ENCODE measurements around the gene TENM3. TPM values are rescaled to one million over a fixed set of nuclear protein-coding genes. Genes with fewer than 3 reads are reported as not detected.

The TENM3 gene
- total RNA-seq, 2 experiments from 2014 or later, result not detected

GRCh38 chr4:182429896-182430295, 186.7 kb downstream of the TENM3 start:
- no peak overlapping the region for H3K4me3 Mint-ChIP-seq
- ChIA-PET POLR2A (no interaction called here), CTCF (no interaction called here)
- ATAC-seq (no peak), DNase-seq (no peak)
- H3K27ac Mint-ChIP-seq, result no peak overlapping the region
- H3K4me1 Mint-ChIP-seq (ENCODE audit: low read depth), result no peaks in the 10 kb centered on the region
- H3K9me3 Mint-ChIP-seq (ENCODE audit: insufficient read depth), result no peaks in the 10 kb centered on the region
- H3K36me3 Mint-ChIP-seq (ENCODE audit: low read depth), result no peaks in the 10 kb centered on the region
- no peaks in the 10 kb centered on the region for H3K27me3 Mint-ChIP-seq (ENCODE audit: low read depth)

GRCh38 chr4:182432819-182433218, 189.6 kb downstream of the TENM3 start:
- Mint-ChIP-seq H3K36me3 (ENCODE audit: low read depth) (no peaks in the 10 kb centered on the region), H3K4me3 (no peak overlapping the region), H3K27ac (no peak overlapping the region), H3K9me3 (ENCODE audit: insufficient read depth) (no peaks in the 10 kb centered on the region), H3K4me1 (ENCODE audit: low read depth) (no peaks in the 10 kb centered on the region), H3K27me3 (ENCODE audit: low read depth) (no peaks in the 10 kb centered on the region)
- CTCF ChIA-PET, result no interaction called here
- DNase-seq (no peak), ATAC-seq (no peak)
- POLR2A ChIA-PET, result no interaction called here

- DNase-seq, result no peak
- Mint-ChIP-seq H3K4me3 (no peak overlapping the region), H3K27me3 (ENCODE audit: low read depth) (no peaks in the 10 kb centered on the region), H3K4me1 (ENCODE audit: low read depth) (no peaks in the 10 kb centered on the region), H3K9me3 (ENCODE audit: insufficient read depth) (no peaks in the 10 kb centered on the region), H3K36me3 (ENCODE audit: low read depth) (no peaks in the 10 kb centered on the region), H3K27ac (no peak overlapping the region)
- POLR2A ChIA-PET, result no interaction called here
- CTCF ChIA-PET, result no interaction called here
- ATAC-seq, result no peak
These were observed 191.5 kb downstream of the TENM3 start for GRCh38 chr4:182434720-182435119.

GRCh38 chr4:182435401-182435800, 192.2 kb downstream of the TENM3 start:
- no peaks in the 10 kb centered on the region for H3K36me3 Mint-ChIP-seq (ENCODE audit: low read depth)
- ATAC-seq, result no peak
- H3K9me3 Mint-ChIP-seq (ENCODE audit: insufficient read depth), result no peaks in the 10 kb centered on the region
- DNase-seq, result no peak
- H3K4me3 Mint-ChIP-seq, result no peak overlapping the region
- H3K4me1 Mint-ChIP-seq (ENCODE audit: low read depth), result no peaks in the 10 kb centered on the region
- no peaks in the 10 kb centered on the region for H3K27me3 Mint-ChIP-seq (ENCODE audit: low read depth)
- ChIA-PET POLR2A (no interaction called here), CTCF (no interaction called here)
- no peak overlapping the region for H3K27ac Mint-ChIP-seq

GRCh38 chr4:182443070-182443469, 199.9 kb downstream of the TENM3 start:
- CTCF ChIA-PET, result no interaction called here
- Mint-ChIP-seq H3K36me3 (ENCODE audit: low read depth) (peaks cover 3% of the 10 kb centered on the region), H3K4me1 (ENCODE audit: low read depth) (peaks cover 2% of the 10 kb centered on the region), H3K27me3 (ENCODE audit: low read depth) (peaks cover 22% of the 10 kb centered on the region), H3K27ac (no peak overlapping the region), H3K4me3 (no peak overlapping the region), H3K9me3 (ENCODE audit: insufficient read depth) (no peaks in the 10 kb centered on the region)
- POLR2A ChIA-PET, result no interaction called here
- ATAC-seq, result no peak
- no peak for DNase-seq

GRCh38 chr4:182447767-182448280, 204.6 kb downstream of the TENM3 start:
- ChIA-PET CTCF (no interaction called here), POLR2A (no interaction called here)
- H3K4me1 Mint-ChIP-seq (ENCODE audit: low read depth), result peaks cover 13% of the 10 kb centered on the region
- H3K27ac Mint-ChIP-seq, result no peak overlapping the region
- ATAC-seq, result no peak
- DNase-seq, result no peak
- H3K36me3 Mint-ChIP-seq (ENCODE audit: low read depth), result peaks cover 3% of the 10 kb centered on the region
- peaks cover 49% of the 10 kb centered on the region for H3K27me3 Mint-ChIP-seq (ENCODE audit: low read depth)
- no peak overlapping the region for H3K4me3 Mint-ChIP-seq
- H3K9me3 Mint-ChIP-seq (ENCODE audit: insufficient read depth), result no peaks in the 10 kb centered on the region

GRCh38 chr4:182448281-182449151, 205.3 kb downstream of the TENM3 start:
- no peaks in the 10 kb centered on the region for H3K9me3 Mint-ChIP-seq (ENCODE audit: insufficient read depth)
- POLR2A ChIA-PET, result no interaction called here
- no peak overlapping the region for H3K27ac Mint-ChIP-seq
- ATAC-seq (peak; percentile 89), DNase-seq (peak; percentile 35)
- H3K4me1 Mint-ChIP-seq (ENCODE audit: low read depth), result peaks cover 13% of the 10 kb centered on the region
- peaks cover 46% of the 10 kb centered on the region for H3K27me3 Mint-ChIP-seq (ENCODE audit: low read depth)
- peaks cover 3% of the 10 kb centered on the region for H3K36me3 Mint-ChIP-seq (ENCODE audit: low read depth)
- H3K4me3 Mint-ChIP-seq, result no peak overlapping the region
- CTCF ChIA-PET, result no interaction called here

GRCh38 chr4:182449186-182449929, 206.2 kb downstream of the TENM3 start:
- no peak for ATAC-seq
- no peak overlapping the region for H3K27ac Mint-ChIP-seq
- DNase-seq, result no peak
- H3K27me3 Mint-ChIP-seq (ENCODE audit: low read depth), result peaks cover 45% of the 10 kb centered on the region
- ChIA-PET POLR2A (no interaction called here), CTCF (no interaction called here)
- peaks cover 3% of the 10 kb centered on the region for H3K36me3 Mint-ChIP-seq (ENCODE audit: low read depth)
- no peaks in the 10 kb centered on the region for H3K9me3 Mint-ChIP-seq (ENCODE audit: insufficient read depth)
- peak overlapping the region; percentile 45 for H3K4me3 Mint-ChIP-seq
- peaks cover 13% of the 10 kb centered on the region for H3K4me1 Mint-ChIP-seq (ENCODE audit: low read depth)

GRCh38 chr4:182449930-182450439, 206.8 kb downstream of the TENM3 start:
- no peak for DNase-seq
- POLR2A ChIA-PET, result no interaction called here
- Mint-ChIP-seq H3K36me3 (ENCODE audit: low read depth) (peaks cover 3% of the 10 kb centered on the region), H3K27ac (no peak overlapping the region), H3K27me3 (ENCODE audit: low read depth) (peaks cover 45% of the 10 kb centered on the region), H3K9me3 (ENCODE audit: insufficient read depth) (no peaks in the 10 kb centered on the region), H3K4me1 (ENCODE audit: low read depth) (peaks cover 13% of the 10 kb centered on the region), H3K4me3 (no peak overlapping the region)
- no peak for ATAC-seq
- CTCF ChIA-PET, result no interaction called here

GRCh38 chr4:182451441-182451840, 208.2 kb downstream of the TENM3 start:
- ChIA-PET POLR2A (no interaction called here), CTCF (no interaction called here)
- no peaks in the 10 kb centered on the region for H3K9me3 Mint-ChIP-seq (ENCODE audit: insufficient read depth)

GRCh38 chr4:182453830-182454229, 210.6 kb downstream of the TENM3 start:
- H3K4me1 Mint-ChIP-seq (ENCODE audit: low read depth), result peaks cover 9% of the 10 kb centered on the region
- H3K4me3 Mint-ChIP-seq, result no peak overlapping the region
- H3K27me3 Mint-ChIP-seq (ENCODE audit: low read depth), result peaks cover 23% of the 10 kb centered on the region
- no peak overlapping the region for H3K27ac Mint-ChIP-seq
- ChIA-PET CTCF (no interaction called here), POLR2A (no interaction called here)
- H3K9me3 Mint-ChIP-seq (ENCODE audit: insufficient read depth), result no peaks in the 10 kb centered on the region
- H3K36me3 Mint-ChIP-seq (ENCODE audit: low read depth), result no peaks in the 10 kb centered on the region
- DNase-seq, result no peak
- ATAC-seq, result no peak

More at GRCh38 chr4:182451441-182451840, 208.2 kb downstream of the TENM3 start:
- ATAC-seq (no peak), DNase-seq (no peak)
- no peak overlapping the region for H3K4me3 Mint-ChIP-seq
- H3K4me1 Mint-ChIP-seq (ENCODE audit: low read depth), result peaks cover 13% of the 10 kb centered on the region
- H3K27me3 Mint-ChIP-seq (ENCODE audit: low read depth), result peaks cover 41% of the 10 kb centered on the region
- no peak overlapping the region for H3K27ac Mint-ChIP-seq
- H3K36me3 Mint-ChIP-seq (ENCODE audit: low read depth), result peaks cover 3% of the 10 kb centered on the region

GRCh38 chr4:182454440-182455013, 211.3 kb downstream of the TENM3 start:
- ATAC-seq (no peak), DNase-seq (no peak)
- no peak overlapping the region for H3K27ac Mint-ChIP-seq
- ChIA-PET CTCF (no interaction called here), POLR2A (no interaction called here)
- no peaks in the 10 kb centered on the region for H3K9me3 Mint-ChIP-seq (ENCODE audit: insufficient read depth)
- H3K4me1 Mint-ChIP-seq (ENCODE audit: low read depth), result peaks cover 4% of the 10 kb centered on the region
- H3K27me3 Mint-ChIP-seq (ENCODE audit: low read depth), result peaks cover 19% of the 10 kb centered on the region
- H3K36me3 Mint-ChIP-seq (ENCODE audit: low read depth), result no peaks in the 10 kb centered on the region
- no peak overlapping the region for H3K4me3 Mint-ChIP-seq

All from activated CD8-positive, alpha-beta T cell treated with anti-CD3 and anti-CD28 coated beads, Interleukin-2, amount 10 ng/mL, durations not matched to agents 7 days and 5 days (primary cell).